Hypothalamus (tissue), 51 donors: ENCODE results near the gene SYS1.

Experiments
- DNase-seq, 51 donors: peaks; one replicate each; lab custom pipeline; 2025; lab: John Stamatoyannopoulos, UW

The SYS1 gene

DNA sequence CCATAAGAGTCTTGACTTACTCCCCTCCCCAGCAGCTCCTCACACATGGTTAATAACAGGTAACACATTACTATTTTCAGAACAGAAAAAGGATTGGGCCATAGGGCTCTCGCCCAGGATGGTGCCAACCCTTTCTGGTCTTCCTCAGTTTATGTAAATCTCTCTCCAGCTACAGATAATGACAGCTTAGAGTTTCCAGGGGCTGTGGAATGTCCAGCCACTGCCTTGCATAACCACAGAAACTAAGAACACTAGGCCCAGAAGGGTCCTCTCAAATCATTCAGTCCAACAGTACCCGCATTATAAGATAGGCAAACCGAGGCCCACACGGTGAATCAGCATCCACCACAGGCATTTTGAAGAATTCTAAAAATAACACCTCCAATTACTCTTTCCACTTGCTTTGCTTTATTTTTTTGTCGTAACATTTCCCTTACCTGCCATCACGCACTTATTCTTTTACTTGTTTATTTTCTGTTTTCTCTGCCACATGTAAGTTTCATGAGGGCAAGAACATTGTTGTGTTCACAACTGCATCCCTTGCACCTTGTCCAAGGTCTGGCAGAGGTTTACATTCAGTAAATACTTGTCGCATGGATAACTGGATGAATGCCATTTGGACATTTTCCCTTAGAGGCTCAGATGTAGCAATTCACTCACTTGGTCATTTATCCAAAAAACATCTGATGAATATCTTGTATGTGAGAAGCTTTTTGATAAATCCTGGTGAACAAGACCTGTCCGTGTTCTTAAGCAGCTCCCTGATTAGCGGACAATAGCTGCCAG lies 8.3 kb upstream of the SYS1 start:
- no peak for DNase-seq

DNA sequence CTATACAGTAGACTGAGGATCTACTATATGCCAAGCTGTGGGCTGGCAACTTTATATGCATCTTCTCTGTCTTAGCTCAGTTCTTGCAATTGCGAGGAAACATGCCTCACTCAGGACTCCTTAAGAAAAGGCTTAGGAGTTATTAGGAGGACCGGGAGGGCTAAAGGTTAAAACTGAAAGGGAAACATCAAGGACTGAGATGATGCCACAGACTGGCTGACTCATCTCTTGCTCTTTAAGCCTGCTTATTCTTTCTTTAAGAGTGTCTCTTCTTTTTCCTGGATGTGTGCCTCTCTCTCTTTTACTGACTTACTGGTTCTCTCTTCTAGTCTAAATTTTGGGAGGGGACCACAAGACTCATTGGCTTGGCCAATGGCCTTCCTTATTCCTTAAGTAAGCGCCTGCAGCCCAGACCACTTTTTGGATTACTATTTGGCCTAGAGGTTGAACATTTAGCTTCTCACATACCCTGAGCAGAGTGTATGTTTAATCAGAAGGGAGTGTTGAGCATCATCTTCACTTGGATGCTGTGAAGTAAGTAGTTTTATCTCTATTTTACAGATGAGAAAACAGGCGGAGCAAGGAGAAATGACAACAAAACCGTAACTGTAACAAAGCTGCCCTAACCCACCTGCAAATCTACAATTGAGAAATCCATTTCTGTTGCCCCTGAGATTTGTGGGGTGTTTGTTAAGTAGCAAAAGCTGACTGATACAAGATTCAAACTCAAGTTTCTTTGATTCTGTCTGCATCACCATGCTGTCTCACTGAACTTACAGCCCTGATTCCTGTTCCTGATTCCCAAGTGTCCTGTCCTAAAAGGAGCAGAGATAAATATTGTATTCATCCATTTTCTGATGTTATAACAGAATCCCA lies 7.5 kb upstream of the SYS1 start:
- DNase-seq = no peak

DNA sequence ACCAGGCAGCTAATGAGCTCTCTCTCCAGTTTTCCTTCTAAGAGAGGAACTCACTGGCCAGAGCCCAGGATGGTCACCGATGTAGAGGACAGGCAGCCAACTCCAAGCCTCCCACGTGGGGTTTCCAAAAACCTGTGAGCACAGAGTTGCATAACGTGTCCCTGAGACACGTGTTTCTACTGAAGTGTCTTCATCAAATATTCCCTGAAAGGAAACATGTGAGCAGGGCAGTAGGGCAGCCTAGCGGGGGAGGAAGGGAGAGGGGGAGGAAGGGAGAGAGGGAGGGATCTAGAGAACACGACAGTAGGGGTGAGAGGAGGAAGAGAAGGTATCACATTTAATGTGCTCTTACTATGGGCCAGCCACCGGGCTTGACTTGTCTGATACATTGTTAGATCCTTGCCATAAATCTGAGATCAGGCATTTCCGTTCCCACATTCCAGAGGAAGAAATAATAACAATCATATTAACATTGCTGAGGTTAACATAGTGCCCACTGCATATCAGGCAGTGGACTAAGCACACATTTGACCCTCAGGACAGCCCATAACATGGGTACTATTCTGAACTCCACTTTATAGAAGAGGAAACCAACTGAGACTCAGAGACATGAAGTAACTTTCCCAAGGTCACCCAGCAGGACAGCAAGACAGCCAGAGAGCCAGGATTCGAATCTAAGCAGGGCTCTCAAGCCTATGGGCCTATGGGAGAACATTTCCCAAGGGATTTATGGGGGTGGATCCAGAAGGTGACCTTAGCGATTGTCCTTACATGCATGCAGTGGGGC lies 4.5 kb upstream of the SYS1 start:
- peak in 32 of 51 donors; percentile 11 to 82 (median 61) for DNase-seq

DNA sequence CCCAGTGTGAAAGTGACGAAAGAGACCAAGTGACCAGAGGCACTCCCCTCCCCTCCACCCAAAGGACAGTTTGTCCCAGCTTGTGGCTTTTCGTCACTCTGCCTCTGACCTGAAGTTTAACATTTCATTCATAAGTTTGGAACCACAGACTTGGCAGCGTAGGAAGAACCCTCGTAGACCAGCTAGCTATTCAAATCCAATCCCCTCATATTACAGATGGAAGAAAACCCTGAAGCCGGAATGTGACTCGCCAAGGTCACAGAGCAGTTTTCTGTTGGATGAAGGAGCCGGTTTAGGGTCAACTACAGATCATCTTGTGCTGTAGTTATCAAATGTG lies 3.9 kb upstream of the SYS1 start:
- DNase-seq = peak in 2 of 51 donors; percentile 11 to 14

DNA sequence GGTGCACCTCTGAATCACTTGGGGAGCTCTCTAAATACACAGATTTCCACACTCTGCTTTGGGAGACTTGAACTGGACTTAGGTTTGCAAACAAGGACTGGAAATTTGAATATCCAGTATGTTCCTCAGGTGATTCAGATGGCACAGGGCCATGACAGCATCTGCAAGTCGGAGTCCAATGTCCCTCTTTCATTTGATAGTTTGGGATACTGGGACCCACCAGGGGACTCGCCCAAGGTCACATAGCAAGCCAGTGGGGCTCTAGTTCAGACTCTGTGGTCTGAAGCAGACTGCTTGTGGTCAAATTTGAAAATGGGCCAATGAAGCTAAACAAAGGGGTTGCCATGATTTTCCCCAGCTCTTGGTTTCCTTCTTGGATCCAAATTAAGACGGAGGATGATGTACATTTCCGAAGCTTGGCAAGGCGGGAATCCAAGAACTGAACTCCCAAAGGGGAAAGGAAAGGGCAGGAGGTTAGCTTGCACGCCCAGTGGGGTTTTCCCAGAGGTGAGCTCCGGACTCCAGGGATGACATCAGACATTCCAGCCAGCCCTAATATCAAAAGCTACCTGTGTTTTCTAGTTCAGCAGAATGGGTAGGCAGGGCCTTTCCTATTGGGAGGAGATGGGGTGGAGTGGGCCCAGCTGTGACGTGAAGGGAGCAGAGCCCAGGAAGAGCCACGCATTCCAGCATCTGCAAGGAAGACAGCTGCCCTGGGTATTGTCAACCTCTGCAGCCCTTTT lies 3.4 kb upstream of the SYS1 start:
- no peak for DNase-seq

DNA sequence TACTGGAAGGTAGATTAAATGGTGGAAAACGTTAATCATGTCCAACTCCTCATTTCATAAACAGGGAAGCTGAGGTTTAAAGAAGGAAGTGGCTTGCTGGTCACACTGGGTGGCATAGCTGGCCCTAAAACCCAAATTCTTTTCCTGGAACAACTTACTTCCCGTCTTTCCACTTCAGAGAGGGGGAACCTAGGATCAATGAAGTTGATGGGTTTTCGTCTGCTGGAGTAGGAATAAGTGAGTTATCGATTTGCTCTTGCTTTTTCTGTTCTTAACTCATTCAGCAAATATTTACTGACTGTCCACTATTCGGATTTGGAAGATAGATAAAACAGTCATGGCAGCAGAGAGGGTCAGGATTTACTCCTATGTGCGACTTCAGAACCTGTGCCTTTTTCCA lies 1.2 kb upstream of the SYS1 start:
- DNase-seq = no peak

DNA sequence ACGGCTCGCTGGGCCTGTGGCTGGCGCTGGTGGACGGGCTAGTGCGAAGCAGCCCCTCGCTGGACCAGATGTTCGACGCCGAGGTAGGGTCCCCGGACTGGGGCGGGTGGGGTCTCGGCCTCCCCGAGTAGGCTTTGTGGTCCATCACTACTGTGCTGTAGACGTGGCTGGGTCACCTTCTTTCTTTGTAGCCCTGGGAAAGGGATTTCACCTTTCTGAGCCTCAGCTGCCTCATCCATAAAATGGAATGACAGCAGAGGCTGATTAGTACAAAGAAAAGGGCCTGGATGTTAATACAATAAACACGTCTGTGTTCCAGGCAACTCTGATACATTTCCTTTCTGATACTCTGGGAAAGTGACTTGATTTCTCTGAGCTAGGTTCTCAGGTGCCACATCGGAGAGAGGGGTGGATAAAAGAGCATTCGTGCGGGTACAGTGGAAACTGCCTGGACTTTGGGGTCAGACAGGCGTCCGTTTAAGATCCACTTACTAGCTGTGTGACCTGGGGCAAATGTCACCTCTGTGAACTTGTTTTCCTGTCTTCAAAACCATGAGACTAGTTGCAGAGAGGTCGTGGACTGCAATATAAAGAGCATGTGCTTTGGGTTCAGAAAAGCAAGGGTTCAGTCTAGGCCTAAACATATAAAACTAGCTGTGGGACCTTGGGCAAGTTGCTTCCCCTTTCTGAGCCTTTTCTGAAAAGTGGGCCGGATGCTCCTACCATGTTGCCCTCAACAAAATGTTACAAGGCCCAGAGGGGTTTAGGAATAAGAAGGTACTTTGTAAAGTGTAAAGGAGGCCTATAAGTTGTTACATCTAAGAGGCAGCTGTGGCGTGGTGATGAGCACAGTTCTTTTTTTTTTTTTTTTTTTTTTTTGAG lies 896 bp downstream of the SYS1 start:
- no peak for DNase-seq

DNA sequence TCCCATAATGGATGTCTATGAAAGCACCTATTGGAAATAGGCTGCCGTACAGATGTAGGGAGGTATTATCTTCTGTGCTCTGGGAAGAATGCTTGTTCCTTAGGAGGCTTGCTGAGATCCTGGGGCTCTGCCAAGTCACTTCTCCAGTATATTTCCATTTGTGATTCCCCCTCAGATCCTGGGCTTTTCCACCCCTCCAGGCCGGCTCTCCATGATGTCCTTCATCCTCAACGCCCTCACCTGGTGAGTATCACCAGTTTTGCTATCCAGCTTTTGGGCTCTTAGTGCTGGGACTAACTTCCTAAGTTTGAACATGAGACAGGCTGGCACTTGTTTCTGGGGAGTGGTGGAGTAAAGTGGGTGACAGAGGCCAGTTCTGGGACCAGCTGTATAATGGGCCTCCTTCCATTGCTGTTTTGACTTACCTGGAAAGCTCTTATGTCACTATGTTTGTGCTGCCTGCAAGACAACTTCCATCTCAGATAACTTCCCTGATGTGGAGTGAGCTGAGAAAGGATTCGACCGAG lies 2.6 kb downstream of the SYS1 start:
- no peak for DNase-seq

DNA sequence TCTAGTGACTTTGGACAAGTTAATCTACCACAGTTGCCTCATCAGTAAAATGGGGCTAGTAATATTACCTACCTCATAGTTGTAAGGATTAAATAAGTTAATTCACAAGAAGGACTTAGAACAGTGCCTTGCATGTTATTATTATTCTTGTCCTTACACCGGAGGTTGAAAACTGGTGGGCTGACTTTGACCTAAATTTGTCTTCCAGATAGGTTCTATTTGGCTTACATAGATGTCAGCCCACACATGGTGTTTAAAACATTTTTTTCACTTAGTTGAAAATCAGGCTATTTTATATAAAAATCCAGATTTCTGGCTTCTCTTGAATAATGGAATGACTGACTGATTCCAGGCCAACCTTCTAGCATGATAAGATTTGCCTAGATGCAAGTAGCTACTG lies 3.2 kb downstream of the SYS1 start:
- DNase-seq = no peak

DNA sequence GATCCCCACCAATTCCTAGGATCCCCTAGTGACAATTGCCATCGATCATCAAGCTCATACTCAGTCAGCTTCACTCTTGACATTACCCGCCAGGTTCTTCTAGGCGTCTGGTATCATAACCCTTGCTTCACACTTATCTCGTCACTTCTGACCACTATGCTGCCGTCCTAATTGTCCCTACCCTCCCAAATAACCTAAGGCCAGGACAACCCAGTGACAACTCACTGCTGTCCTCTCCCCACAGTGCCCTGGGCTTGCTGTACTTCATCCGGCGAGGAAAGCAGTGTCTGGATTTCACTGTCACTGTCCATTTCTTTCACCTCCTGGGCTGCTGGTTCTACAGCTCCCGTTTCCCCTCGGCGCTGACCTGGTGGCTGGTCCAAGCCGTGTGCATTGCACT lies 3.7 kb downstream of the SYS1 start:
- DNase-seq = no peak

DNA sequence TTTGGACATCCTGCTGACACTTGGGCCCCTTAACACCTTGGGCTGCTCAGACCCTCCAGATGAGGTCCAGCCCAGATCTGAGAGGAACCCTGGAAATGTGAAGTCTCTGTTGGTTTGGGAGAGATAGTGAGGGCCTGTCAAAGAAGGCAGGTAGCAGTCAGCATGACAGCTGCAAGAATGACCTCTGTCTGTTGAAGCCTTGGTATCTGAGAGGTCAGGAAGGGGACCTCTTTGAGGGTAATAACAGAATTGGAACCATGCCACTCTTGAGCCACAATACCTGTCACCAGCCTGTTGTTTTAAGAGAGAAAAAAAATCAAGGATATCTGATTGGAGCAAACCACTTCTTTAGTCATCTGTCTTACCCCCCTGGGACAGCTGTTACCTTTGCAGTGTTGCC lies 4.2 kb downstream of the SYS1 start:
- no peak for DNase-seq

DNA sequence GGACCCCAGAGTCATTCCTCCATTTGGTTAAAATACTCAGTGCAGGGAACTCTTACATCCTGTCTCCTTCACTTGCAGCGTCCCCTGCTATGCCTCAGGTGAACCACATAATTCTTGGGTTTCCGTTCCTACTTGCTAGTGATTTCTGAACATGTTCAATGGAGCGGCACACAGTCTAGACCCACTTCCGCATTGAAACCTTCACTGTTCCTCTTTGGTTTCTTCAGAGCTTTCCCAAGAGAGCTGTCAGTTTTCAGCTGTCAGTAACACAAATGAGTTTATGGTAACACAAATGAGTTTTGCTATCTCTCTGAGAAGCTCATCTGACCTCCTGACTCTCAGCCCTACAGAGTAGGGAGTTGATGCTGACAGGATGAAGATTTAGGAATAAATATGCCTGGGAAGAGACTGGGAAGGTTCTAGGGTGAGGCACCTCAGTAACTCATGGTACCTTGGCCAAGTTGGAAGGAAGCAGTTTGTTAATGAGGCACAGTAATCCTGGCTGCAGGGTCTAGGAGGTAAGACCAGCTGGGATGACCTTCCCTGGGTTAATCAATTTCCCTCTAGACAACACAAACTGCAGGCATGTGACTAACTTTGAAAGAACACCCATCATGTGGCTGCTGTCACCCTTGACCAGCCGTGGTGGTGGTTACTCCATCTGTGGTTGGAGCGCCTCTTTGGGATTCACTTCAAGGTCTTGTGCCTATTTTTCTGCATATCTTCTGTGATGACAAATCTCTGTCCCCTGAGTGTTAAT lies 5.4 kb downstream of the SYS1 start:
- no peak for DNase-seq

DNA sequence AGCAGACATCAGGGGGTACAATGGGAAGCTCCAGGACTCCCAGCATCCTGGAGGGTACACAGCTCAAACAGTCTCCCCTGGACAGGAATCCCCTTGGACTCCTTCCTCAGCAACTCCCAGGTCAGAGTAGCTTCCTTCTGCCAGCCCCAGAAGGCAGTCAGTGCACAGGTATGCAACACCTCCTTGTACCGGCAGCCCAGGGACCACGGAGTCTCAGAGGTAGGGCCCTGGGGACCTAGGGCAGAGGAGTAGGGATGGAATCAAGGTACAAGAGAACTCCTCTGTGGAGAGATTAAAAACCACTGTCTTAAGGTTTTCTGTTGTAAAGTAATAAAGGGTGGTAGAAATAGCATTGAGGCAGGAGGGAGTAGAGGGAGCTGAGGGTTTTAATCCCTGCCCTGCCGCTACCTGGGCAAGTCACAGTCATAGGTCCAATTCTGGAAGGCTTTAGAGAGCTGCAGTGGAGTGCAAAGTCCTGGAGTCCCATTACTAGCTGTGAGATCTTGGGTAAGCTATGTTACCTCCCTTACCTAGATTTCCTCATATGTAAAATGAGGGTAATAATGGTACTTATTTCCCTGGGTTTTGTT lies 7.7 kb downstream of the SYS1 start:
- DNase-seq = no peak

DNA sequence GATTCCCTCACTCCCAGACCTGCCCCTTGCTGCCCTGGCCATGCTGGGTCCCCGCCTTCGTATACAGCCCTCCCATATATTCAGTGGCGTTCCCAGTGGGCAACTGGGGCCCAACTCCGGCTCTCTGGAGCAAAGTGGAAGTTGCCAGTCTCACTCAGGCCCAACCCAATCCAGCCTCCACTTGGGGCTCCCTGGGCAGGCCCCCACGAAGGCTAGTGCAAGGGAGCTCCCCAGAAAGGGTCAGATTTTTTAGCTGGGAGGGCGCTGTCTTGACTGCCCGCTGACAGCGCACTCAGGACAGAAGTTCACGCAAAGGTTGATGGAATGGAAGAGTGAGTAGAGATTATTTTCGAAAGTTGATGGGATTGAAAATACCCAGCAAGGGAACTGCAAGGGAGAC lies 9.3 kb downstream of the SYS1 start:
- no peak for DNase-seq

DNA sequence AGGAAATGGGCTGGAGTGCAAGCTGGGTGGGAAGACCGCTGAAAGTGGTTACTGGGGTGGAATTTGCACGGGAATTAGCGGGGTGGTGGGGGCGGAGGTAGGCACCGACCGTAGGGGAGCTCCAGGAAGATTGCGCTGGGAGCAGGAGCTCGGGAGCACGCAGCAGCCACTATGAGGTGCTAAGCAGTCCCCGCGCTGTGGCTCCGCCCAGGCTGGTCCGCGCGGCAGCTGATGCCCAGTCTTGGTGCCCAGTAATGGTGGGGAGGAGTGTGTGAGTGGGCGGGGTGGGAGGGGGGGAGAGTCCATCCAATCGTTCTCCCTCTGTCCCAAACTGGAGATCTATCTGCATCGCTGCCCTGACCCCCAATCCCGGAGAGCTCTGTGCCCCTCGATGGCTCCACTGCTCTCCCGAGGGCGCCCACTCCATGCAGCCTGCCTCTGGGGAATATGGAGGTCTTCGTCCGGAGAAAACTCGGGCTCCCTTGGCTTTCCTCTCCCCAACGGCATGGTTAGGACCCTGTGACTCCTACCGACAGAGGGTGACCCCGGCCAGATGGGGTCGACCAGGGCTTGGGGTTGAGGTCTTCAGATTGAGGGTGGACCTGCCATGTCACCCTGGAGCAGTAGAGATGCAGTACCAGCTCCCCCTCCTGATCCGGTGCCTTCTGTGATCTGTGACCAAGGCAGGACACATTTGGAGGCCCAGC lies 9.8 kb downstream of the SYS1 start:
- DNase-seq = peak in 38 of 51 donors; percentile 8 to 76 (median 54)

DNA sequence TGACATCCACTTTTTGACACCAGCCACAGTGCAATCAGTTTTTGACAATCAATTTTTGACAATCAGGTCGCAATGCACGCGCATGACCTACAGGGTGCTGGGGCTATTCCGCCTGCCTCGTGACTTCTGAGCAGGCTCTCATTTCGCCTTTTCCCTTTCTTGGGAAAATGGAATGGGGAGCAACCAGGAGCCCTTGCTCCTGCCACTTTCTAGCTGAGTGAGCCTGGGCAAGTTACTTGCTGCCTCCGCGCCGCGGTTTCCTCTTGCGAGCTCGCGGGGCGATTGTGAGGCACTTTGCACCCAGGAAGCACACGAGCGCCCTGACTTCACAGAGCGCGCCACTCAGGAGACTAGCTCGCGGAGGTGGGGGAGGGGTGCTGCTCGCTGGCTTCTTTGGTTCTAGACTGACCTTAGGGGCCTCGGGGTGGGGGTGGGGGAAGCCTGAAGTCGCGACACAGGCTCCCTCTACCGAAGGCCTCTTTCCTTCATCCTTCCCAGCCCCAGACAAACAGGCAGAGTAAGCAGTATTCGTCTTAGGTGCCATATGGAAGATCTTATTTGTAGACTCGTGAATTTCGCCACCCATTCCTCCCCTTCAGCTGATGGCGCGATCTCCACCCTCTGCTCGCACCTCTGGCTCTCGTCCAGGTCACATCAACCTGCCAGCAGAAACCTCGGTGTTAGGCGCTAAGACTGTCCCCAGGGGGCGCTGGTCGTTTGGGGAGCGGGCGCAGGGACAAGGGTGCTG lies 10.6 kb downstream of the SYS1 start:
- peak; percentile 26 to 93 (median 77) for DNase-seq

DNA sequence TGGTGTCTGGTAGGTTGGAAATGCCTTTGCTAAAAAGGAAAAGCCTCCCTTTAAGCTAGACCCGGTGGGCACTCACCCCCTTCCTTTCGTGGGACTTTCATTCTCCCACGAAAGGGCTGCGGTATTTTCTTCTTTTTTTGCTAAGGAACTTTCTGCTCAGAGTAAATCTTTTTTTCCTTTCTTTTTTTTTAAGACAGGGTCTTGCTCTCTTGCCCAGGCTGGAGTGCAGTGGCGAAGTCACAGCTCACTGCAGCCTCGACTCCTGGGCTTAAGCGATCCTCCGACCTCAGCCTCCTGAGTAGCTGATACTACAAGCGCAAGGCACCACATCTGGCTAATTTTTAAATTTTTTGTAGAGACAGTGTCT lies 11.1 kb downstream of the SYS1 start:
- no peak for DNase-seq
